Activated T-cell treated with anti-CD3 and anti-CD28 coated beads for 48 hours (primary cell): ENCODE data around the gene SCYL1.

Source experiments
- DNase-seq: peaks from one replicate; pipeline ENCODE4 v3.0.0-alpha.2; 2020; ENCODE audit warnings: low read depth

The SCYL1 gene

DNA sequence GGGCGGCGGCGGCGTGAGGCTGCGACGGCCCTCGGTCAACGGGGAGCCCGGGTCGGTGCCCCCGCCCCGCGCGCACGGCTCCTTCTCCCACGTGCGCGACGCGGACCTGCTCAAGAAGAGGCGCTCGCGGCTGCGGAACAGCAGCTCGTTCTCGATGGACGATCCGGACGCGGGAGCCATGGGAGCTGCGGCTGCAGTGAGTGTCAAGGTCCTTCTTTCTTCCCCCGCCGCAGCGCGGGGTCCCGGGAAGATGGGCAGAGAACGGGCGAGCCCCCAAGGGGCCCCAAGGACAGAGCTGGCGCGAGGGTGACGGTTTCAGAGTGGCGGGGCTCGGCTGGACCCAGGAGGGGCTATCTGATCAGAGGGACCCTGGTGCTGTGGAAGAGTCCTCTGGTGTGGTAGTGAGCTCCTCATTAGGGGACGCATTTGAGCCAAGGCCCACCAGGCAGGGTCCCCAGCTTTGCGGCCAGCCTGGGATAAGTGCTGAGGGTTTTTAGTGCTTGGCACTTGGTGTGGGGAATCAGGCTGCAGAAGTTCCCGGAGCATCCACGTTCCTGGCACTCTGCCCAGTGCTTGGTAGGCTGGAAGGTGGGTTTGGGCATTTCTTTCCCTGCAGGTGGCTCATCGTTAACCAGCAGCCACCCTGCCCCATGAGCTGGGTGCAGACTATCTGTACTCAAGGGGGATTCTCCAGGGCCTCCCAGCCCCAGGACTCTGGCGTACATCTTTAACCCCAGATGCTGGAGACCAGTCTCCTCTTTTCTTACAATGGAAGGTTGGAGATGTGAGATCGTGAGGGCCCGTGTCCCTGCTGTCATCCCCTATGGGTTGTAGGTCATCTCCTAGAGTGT, 60.7 kb downstream of the SCYL1 start:
- no peak for DNase-seq

- DNase-seq, result no peak
Observed at GRCh38 chr11:65586247-65586630, 61.4 kb downstream of the SCYL1 start.

DNA sequence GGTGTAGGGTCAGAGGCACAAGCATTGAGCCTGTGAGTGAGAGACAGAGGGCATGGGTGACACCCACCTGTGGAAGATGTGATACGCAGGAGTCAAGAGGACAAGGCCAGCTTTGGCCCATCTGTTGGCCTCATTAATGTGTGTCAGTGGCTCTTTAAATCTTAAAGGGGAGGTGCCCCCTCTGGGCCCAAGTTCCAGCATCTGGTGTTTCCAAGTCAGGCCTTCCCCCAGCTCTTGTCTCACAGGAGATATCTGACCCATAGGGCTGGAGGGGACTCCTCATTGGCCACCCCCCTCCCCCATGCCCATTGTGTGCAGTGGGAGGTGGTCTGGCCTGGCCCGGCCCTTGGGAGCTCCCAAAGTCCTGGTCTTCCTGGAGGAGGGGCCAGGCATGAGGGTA, 61.8 kb downstream of the SCYL1 start:
- DNase-seq, result no peak
